Measurements from ENCODE around the gene RCL1. TPM values are rescaled to one million over a fixed set of nuclear protein-coding genes. Genes with fewer than 3 reads are reported as not detected.
"Not testable (repeated sequence)": the region's sequence is repeated elsewhere in the genome, so short reads cannot be mapped to it uniquely, and the experiment has no call there.

RCL1 gene
- total RNA-seq, 2 donors from 2014 or later = 27.0 to 49.4 TPM

DNA sequence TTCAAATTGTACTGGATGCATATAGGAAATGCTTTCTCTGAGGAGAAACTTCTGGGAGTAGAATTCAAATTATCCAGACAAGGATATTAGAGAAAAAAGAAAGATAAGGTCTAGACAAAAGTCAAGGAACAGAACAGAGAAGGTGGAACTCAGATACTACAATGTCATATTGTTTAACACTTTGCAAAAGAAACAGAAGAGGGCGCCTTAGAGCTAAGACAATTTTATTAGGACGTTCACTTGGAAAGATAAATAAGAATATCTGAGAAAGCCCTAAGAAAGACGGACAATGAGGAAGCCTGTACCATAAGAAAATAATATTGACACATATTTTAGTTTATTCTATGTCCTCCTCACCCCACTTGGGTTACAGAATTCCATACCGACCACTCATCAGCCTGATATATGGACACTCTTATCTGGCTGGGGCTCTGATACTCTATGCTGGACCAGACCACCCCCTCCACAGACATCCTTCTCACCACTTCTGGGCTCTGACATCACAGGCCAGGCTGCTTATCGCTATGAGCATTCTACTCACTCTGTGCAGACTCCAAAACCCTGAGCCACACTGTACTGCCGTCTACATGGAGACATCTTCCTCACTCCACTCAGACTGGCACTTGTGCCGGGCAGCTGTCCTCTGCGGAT lies 42.6 kb upstream of the RCL1 start:
- H3K9me3 ChIP-seq = no peaks in the 10 kb centered on the region
- no peak overlapping the region for H3K4me3 ChIP-seq
- H3K27me3 ChIP-seq = no peaks in the 10 kb centered on the region
- H3K4me1 ChIP-seq = no peaks in the 10 kb centered on the region
- no peaks in the 10 kb centered on the region for H3K36me3 ChIP-seq (replicated peaks in 1 of 2; ENCODE audit: insufficient read depth in 1 of 2, low read depth in 2 of 2)
- ATAC-seq = no peak
- WGBS, 2 donors = 34 to 41% methylated on average over 8 of the region's 8 CpGs
- H3K27ac ChIP-seq = no peak overlapping the region
- TF ChIP-seq, protein P1, sequence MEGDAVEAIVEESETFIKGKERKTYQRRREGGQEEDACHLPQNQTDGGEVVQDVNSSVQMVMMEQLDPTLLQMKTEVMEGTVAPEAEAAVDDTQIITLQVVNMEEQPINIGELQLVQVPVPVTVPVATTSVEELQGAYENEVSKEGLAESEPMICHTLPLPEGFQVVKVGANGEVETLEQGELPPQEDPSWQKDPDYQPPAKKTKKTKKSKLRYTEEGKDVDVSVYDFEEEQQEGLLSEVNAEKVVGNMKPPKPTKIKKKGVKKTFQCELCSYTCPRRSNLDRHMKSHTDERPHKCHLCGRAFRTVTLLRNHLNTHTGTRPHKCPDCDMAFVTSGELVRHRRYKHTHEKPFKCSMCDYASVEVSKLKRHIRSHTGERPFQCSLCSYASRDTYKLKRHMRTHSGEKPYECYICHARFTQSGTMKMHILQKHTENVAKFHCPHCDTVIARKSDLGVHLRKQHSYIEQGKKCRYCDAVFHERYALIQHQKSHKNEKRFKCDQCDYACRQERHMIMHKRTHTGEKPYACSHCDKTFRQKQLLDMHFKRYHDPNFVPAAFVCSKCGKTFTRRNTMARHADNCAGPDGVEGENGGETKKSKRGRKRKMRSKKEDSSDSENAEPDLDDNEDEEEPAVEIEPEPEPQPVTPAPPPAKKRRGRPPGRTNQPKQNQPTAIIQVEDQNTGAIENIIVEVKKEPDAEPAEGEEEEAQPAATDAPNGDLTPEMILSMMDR (IDR thresholded peaks at IDR 0.05) = peak in 6 of 7 experiments; percentile 39 to 64 (median 58)
- TF ChIP-seq POLR2A (IDR thresholded peaks at IDR 0.05) = no peak
- intact Hi-C loops (cut with DNase I) = loop anchor here (10.0 kb wide), 1 partner anchor 845 kb away; no protein-coding TSS in a partner anchor
- DNase-seq = no peak

DNA sequence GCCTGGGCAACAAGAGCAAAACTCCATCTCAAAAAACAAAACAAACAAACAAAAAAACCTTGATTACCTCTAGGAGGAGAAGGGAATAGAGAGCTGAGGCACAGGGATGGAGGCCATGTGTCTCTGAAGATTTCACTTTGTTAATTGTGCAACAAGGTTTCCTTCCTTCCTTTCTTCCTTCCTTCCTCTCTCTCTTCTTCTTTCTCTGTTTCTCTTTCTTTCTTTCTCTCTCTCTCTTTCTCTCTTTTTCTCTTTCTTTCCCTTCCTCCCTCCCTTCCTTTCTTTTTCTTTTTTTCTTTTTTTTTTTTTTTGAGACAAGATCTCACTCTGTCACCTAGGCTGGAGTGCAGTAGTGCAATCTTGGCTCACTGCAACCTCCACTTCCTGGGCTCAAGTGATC lies 38.2 kb upstream of the RCL1 start:
- intact Hi-C loops (cut with DNase I) = loop anchor here (10.0 kb wide), 1 partner anchor 840 kb away; no protein-coding TSS in a partner anchor

DNA sequence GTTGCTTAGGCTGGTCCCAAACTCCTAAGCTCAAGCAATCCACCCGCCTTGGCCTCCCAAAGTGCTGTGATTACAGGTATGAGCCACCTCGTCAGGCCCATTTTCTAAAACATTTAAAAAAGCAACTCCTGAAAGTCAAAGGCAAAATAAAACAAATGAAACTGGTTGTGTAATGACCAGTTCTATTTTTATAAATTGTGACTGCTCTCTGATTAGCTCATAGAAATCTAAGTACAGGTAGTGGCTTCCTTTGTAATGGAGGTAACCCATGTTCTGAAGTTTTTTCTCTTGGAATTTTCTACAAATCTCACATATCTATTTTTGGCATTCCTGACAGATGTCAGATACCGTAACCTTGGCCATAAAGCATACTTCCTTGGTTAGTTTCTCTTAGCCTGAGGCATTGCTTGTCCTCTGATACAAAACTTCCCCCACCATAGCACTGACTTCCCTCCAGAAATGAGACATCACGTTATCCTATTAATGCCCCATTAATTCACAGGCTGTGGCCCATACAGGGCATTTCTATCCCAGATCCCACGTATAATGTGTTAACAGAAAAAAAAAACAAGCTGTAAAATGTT lies 37.6 kb upstream of the RCL1 start:
- TF ChIP-seq POLR2A (IDR thresholded peaks at IDR 0.05) = no peak
- TF ChIP-seq, protein P1 (IDR thresholded peaks at IDR 0.05) = no peak
- 66 to 71% methylated on average over 5 of the region's 5 CpGs for WGBS, 2 donors
- no peak overlapping the region for H3K4me3 ChIP-seq
- H3K4me1 ChIP-seq = no peaks in the 10 kb centered on the region
- intact Hi-C loops (cut with DNase I) = loop anchor here (10.0 kb wide), 1 partner anchor 840 kb away; no protein-coding TSS in a partner anchor
- no peak overlapping the region for H3K27ac ChIP-seq
- DNase-seq = no peak
- ATAC-seq = no peak
- no peaks in the 10 kb centered on the region for H3K27me3 ChIP-seq
- H3K9me3 ChIP-seq = no peaks in the 10 kb centered on the region
- no peaks in the 10 kb centered on the region for H3K36me3 ChIP-seq (replicated peaks in 1 of 2; ENCODE audit: insufficient read depth in 1 of 2, low read depth in 2 of 2)

More for the DNA sequence above, 38.2 kb upstream of the RCL1 start:
- not testable (repeated sequence) for H3K4me3 ChIP-seq; H3K27me3 ChIP-seq; DNase-seq; H3K27ac ChIP-seq; H3K4me1 ChIP-seq; H3K9me3 ChIP-seq; ATAC-seq; H3K36me3 ChIP-seq (replicated peaks in 1 of 2; ENCODE audit: insufficient read depth in 1 of 2, low read depth in 2 of 2)

DNA sequence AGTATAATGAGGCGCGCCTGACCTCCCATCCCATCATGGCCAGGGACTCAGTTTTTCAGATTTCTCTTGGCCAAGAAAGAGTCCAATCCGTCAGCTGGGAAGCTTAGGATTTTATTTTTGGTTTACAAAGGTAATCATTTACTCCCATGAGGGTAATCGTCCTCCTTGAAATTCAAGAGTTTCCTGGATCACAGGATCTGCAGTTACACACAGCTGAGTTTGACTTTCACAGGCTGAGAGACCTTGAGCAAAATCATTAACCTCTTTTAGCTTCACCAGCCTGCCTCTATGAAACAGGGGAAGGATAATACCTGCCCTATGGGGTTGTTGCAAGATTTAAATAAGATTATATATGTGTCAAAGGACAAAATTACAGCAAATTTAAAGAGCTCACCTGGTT lies 36.3 kb upstream of the RCL1 start:
- TF ChIP-seq POLR2A (IDR thresholded peaks at IDR 0.05) = no peak
- TF ChIP-seq, protein P1 (IDR thresholded peaks at IDR 0.05) = no peak
- no peaks in the 10 kb centered on the region for H3K36me3 ChIP-seq (replicated peaks in 1 of 2; ENCODE audit: insufficient read depth in 1 of 2, low read depth in 2 of 2)
- no peaks in the 10 kb centered on the region for H3K27me3 ChIP-seq
- DNase-seq (no peak), ATAC-seq (no peak)
- intact Hi-C loops (cut with DNase I) = loop anchor here (10.0 kb wide), 1 partner anchor 838 kb away; no protein-coding TSS in a partner anchor
- 49 to 55% methylated on average over 4 of the region's 4 CpGs for WGBS, 2 donors
- H3K4me1 ChIP-seq = no peaks in the 10 kb centered on the region
- no peaks in the 10 kb centered on the region for H3K9me3 ChIP-seq
- H3K27ac ChIP-seq = no peak overlapping the region
- no peak overlapping the region for H3K4me3 ChIP-seq

DNA sequence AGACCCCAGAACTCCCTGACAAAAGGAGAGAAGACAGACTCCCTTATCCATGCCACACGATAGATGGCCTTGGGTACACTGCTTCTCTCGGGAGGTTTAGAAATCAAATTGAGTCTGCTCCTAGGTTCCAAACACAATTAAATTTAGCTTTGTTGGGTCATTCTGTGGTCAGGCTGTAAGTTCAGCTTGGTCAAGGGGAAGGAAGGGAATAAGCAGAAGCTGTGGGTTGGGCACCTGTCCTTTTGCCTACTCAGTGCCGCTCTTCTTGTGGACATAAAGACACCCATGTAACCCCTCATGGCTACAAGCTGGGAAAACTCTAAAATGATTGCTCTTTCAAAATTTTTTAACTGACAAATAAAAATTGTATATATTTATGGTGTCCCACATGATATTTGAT lies 32.6 kb upstream of the RCL1 start:
- H3K27me3 ChIP-seq = no peaks in the 10 kb centered on the region
- peaks cover 12% of the 10 kb centered on the region for H3K4me1 ChIP-seq
- peak in 1 of 4 donors; percentile 54 for DNase-seq
- H3K4me3 ChIP-seq = no peak overlapping the region
- WGBS, 2 donors = 65 to 72% methylated on average over 3 of the region's 3 CpGs
- no peaks in the 10 kb centered on the region for H3K36me3 ChIP-seq (replicated peaks in 1 of 2; ENCODE audit: insufficient read depth in 1 of 2, low read depth in 2 of 2)
- intact Hi-C loops (cut with DNase I) = loop anchor here (10.0 kb wide), 1 partner anchor 235 kb away; no protein-coding TSS in a partner anchor
- no peak overlapping the region for H3K27ac ChIP-seq
- TF ChIP-seq POLR2A (IDR thresholded peaks at IDR 0.05) = no peak
- TF ChIP-seq, protein P1 (IDR thresholded peaks at IDR 0.05) = no peak
- no peaks in the 10 kb centered on the region for H3K9me3 ChIP-seq
- no peak for ATAC-seq
